ENCODE measurements around the gene RFXAP.

GRCh38 chr13:36875431-36875830, 56.4 kb downstream of the RFXAP start:
- TF ChIP-seq CTCF (IDR thresholded peaks at IDR 0.05) (no peak), POLR2A (IDR thresholded peaks at IDR 0.05) (no peak), POLR2AphosphoS5 (IDR thresholded peaks at IDR 0.05) (no peak)
